Stomach (tissue), 4 donors: Measurements from ENCODE around the gene CD33.

ENCODE experiments used
- POLR2A ChIP-seq, 4 donors: fragments of 450-650 bp; IDR thresholded peaks; one replicate each; pipeline ENCODE4 v1.6.1; 2016; ENCODE audit warnings: antibody characterized with exemption in 4 of 4, control low read depth in 2 of 4, mild to moderate bottlenecking in 1 of 4, moderate library complexity in 1 of 4
- POLR2AphosphoS5 ChIP-seq, 3 donors: sonication (generic); formaldehyde crosslinking; IDR thresholded peaks; one replicate each; pipeline ENCODE4 v1.6.1; 2016; ENCODE audit warnings: antibody characterized with exemption in 3 of 3

- TF ChIP-seq POLR2AphosphoS5 (IDR thresholded peaks at IDR 0.05) (no peak), POLR2A (IDR thresholded peaks at IDR 0.05) (no peak)
Observed at GRCh38 chr19:51219971-51220370, 4.9 kb upstream of the CD33 start.
